HTERT RPE-1 (cell line): ENCODE measurements around the gene JAG2.

Source experiments
- in situ Hi-C: fragments of 300-500 bp; cut with MboI; formaldehyde crosslinking; loops from 4 replicates; pipeline ENCODE4 v1.14.3; 2020; ENCODE audit warnings: low sequenced_read_pairs

The JAG2 gene

GRCh38 chr14:105185001-105185400 lies 16.4 kb upstream of the JAG2 start:
- in situ Hi-C loops = no loop called here

- in situ Hi-C loops = no loop called here
Measured at GRCh38 chr14:105184461-105184860, 15.9 kb upstream of the JAG2 start.

DNA sequence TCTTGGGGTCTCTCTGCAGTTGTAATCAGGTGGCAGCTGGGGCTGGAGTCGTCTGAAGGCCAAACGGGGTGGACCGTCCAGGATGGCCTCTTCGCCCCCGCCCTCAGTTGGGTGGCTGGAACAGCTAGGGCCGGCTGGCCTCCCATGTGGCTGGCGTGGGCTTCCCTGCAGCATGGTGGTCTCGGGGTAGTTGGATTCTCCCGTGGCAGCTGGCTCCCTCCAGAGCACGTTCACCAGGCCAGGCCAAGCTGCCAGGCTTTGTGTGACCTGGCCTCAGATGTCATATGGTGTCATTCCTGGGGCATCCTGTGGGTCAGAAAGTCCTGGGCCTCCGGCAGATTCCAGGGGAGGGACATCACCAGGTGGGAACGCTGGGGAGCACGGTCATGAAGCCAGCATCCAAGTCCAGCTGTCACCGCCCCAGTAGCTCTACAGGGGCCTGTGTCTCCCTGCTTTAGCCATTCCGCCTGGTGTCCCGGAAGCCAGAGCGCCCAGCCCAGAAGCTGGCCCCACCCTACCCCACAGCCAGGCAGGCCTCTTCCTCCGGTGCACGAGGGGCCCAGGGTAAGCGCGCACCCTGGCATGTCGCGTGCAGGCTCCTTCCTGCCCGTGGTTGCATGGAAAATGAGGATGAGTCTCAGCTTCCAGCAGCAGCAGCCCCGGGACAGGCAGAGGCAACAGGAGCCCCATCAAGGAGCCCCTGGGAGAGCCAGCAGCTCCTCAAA lies 13.9 kb upstream of the JAG2 start:
- in situ Hi-C loops = no loop called here

DNA sequence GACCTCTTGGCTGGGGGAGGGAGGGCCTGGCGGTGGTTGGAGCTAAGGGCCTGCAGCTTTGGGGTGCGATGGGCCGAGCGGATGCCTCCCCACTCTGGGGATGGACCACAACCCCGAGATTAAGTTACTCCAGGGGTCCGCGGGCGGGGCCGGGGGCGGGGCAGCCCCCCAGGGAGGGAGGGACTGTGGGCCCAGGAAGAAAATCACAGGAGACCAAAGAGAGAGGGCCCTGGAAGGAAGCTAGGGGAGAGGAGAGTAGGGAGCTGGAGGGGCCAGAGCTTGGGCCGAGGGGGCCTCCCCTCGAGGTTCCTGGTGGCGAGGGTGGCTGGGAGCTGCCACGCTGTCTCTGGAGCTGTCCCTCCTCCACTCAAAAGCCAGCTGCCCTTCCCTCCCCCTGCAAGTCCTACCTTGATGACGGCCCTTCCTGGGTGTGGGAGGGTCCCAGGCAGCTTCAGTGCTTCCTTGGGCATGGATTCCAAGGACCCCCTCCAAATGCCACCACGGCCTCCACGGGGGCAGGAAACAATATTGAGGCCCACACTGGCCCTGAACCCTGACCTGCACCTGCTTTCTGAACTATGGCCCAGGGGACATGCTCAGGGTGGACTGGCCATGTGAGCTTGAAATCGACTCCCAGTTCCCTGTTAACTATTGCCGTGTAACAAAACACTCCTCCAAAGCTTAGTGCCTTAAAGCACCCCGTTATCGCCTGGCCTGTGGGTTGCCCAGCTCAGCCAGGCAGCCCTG lies 13.1 kb upstream of the JAG2 start:
- in situ Hi-C loops = no loop called here

GRCh38 chr14:105180592-105181548 lies 12.3 kb upstream of the JAG2 start, which contains the start of gene NUDT14:
Gene NUDT14 (minus strand): TSS chr14:105181312. CDS start chr14:105181209, 103 bp downstream.
- in situ Hi-C loops = no loop called here

DNA sequence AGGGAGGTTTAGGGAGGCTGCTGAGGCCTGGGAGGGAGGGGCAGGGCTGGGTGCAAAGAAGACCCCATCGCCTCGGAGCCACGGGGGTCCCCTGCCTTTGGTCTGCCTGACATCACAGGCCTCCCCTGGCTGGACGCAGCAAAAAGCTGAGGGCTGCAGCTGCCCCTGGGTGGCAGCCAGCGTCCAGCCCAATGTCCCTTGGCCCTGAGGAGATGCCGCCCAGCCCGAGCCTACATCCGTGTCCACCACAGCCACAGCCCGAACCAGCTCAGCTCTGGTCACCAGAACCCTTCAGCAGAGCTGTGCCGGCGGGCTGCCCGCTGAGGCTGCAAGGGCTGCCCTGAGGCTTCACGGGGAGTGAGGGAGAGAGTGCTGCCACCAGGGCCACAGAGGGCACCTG lies 10.6 kb upstream of the JAG2 start:
- in situ Hi-C loops = no loop called here

DNA sequence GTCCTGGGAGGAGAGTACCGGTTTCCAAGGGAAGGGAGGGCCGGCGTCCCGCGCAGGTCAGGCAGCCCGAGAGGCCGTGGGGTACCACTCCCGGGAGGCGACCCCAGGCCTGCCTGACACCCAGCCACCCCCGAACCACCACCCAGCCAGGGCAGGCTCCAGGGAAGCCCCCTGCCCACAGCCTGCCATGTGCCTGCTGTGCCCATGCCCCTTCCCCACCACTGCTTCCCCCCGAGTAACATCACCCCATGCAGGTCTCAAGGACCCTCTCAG lies 10.2 kb upstream of the JAG2 start:
- in situ Hi-C loops = no loop called here

DNA sequence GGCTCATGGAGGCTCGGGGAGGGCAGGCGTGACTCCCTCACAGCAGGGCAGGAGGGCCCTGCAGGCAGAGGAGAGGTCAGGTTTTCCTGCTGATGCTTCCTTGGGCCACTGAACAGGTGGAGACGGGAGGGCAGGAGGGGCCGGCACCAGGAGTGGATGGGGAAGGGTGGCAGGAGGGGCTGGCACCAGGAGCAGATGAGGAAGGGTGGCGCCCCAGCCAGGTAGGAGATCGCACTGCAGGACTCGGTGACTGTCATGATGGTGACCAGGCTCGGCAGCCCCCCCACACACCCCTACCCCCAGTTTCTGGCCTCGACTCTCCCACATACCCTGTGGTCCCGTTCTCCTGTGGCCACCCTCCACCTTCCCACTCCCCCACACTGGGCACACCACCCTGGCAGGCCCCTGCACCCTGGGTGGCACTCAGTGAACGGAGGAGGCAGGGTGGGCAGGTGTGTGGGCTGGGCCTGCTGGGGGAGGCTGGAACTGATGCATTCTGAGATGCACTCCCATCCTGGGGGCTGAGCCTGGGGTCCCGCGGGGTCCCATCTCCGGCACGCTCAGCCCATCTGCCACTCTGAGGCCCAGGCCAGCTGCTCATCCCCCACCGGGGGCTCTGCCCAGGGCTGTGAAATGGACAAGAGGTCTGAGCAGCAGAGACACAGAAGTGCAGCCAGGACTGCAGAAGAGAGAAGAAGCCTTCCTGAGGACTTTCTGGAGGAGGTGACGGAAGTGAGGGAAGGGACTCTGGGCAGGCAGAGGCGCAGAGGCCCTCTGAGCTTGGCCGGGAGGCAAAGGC lies 9.7 kb upstream of the JAG2 start:
- in situ Hi-C loops = no loop called here

DNA sequence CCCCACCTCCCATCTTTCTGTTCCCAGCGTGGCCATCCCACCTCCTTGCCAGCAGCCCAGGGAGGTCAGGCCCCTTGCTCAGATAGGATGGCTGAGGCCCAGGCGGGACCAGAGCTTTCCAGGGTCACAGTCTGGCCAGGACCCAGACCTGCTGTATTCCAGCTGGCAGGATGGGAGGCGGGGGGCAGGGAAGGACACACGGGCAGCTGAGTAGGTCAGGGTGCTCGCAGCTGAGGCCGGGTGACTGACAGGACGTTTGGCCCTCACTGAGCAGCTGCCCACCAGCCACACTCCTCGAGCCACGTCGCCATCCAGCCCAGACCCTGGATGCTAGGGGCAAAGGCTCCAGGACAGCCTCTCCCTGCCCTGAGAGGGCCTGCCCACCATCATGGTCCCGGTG lies 8.5 kb upstream of the JAG2 start:
- in situ Hi-C loops = no loop called here

DNA sequence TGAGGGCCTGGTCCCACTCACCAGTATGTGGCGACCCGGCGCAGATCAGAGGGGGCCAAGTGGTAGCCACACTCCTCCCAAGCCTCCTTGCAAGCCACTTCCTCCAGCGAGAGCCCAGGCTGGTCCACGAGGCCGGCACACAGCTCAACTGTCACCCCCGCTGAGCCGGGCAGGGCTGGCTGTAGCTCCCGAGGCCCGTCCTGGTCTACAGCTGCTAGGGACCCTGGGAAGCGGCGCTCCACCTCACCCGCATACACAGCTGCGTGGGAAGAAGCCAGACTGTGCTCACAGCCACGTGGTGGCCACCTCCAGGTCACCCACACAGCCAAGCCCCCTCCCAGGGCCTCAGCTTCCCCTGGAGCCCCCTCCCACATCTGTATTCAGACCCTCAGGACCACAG lies 7.9 kb upstream of the JAG2 start:
- in situ Hi-C loops = no loop called here

- in situ Hi-C loops = no loop called here
Measured at GRCh38 chr14:105173901-105174894, 5.6 kb upstream of the JAG2 start.

DNA sequence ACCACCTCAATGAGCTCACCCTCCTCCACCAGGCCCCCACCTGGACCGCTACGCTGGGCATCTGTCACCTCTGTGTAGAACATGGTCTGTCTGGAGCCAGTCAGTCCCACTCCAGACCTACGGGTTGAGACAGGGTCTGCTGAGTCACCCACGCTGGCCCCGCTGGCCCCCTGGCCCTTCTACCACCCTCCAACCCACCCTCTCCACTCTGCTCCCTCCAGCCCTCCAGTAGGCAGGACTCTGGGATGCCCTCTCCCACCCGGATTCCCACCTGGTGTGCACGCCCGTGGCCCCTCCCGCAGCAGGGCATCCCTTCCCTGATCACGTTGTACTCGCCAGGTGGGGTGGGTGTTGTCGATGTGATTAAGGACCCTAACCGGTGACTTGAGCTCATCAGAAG lies 4.6 kb upstream of the JAG2 start:
- in situ Hi-C loops = no loop called here

DNA sequence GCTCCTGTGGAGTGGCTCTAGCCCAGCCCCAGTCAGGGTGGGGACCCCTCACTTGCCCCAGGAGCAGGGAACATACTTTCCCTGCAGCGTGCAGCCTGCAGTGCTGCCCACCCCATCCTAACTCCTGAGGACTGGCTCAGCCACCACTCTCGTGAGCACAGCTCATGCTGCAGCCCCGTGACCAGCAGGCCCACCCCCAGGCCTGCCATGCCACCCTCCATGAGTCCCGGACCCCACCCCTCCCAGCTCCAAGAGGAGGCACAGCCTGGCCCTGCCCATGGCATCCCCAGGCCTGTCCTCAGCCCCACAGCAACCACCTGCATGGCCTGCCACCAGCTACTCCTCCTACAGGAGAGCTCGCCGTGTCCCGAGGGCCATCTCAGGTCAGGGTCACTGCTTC lies 3.9 kb upstream of the JAG2 start:
- in situ Hi-C loops = no loop called here

GRCh38 chr14:105171004-105171673 lies 2.6 kb upstream of the JAG2 start:
- in situ Hi-C loops = no loop called here

DNA sequence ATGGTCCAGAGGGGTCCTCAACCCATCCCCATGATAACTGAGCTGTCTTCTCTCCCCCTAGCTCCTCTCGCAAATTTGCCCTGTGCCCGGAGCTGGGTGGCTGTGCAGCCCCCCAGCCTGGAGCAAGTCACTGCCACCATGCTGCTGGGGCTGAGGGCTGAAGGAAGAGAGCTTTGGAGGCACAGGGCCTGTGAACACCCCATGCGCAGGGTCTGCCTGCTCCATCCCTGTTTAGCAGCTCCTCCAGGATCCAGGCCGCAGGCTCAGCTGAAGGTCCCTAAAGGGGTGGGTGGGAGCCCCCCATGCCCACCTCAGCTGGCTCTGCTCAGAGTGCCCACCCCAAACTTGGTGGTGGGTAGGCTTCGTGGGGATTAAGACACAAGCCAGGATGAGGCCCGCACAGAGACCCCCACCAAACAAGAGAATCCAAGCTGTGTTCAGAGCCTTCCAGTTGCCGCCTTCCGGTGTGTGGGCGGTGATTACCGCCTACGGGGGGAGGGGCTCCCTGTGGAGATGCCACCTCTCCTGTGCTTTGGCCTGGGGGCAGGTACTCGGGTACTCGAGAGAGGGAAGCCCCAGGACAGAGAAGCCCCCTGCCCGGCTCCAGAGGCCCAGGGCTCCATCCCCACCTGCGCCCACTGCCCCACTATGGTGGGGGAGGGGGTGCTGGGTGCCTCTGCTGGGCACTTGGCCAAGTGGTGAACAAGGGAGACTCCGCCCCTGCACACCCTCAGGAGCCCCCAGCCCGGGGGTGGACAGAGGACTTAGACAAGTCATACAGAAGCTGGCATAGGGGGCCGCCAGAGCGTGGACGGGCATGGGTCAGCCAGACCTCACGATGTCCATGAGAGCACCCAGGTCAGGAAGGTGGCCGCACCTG lies 1.4 kb upstream of the JAG2 start:
- in situ Hi-C loops = no loop called here

DNA sequence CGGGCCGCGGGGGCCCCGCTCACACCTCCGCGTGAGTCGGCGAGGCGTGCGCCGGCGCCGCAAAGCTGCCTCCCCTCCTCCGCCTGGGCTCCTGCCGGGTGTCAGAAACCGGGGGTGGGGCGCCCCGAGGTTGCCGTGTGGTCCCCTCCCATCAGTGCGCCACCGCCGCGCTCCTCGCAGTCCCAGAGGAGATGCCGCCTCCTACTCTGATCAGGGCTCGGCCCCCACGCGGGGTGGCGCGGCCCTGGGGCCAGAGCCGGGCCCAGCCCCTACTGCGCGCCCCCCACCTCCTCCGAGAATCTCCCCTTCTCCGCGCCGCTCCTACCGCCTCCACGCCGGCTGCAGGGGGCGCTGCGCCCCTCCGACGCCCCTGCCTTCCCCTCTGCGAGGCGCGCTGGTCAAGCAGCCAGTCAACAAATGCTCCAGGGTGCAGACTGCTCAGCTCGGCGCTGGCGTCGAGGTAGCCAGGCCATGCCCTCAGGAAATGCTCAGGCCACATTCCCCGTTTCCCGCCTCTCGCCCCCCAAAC lies 467 bp upstream of the JAG2 start:
- in situ Hi-C loops = no loop called here

DNA sequence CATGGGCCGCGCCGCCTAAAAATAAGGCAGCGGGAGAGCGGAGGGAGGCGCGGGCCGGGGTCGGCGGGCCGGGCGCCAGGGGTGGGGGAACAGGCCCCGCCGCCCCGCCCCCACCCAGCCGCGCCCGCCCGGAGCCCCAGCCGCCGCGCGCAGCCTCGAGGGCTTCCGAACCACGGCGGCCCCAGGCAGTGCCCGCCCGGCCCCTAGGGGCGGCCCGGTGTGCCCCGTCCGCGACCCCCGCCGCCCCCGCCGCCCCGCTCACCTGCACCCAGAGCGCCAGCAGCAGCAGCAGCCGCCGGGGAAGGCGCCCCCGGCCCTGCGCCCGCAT lies 519 bp downstream of the JAG2 start:
- in situ Hi-C loops = no loop called here
